PFSK-1 (cell line): ENCODE results near the gene PANK4.

ENCODE experiments used
- FOXP2 ChIP-seq: optimal IDR thresholded peaks from 2 replicates; pipeline ENCODE3; 2011; ENCODE audit warnings: borderline replicate concordance, control low read depth, inconsistent platforms; ENCODE audit not compliant: insufficient read depth; ENCODE audit errors: extremely low read length, extremely low read depth
- POLR2AphosphoS5 ChIP-seq: IDR thresholded peaks from 2 replicates; pipeline ENCODE4 v1.6.1; 2012; ENCODE audit warnings: low read depth, mild to moderate bottlenecking, control low read depth, low read length, moderate library complexity
- SIN3A ChIP-seq: IDR thresholded peaks from 2 replicates; pipeline ENCODE4 v1.6.1; 2012; ENCODE audit warnings: mild to moderate bottlenecking, low read length, moderate library complexity, borderline replicate concordance; ENCODE audit not compliant: insufficient read depth
- TAF1 ChIP-seq: IDR thresholded peaks from 2 replicates; pipeline ENCODE4 v1.6.1; 2012; ENCODE audit warnings: low read length, control low read depth, borderline replicate concordance; ENCODE audit not compliant: insufficient read depth
- TF ChIP-seq, protein P1 (sequence below), 2 experiments: IDR thresholded peaks; 2 replicates each; pipeline versions ENCODE4 v1.6.1 to v1.8.0; 2011 to 2012; ENCODE audit warnings: low read depth in 2 of 2, low read length in 2 of 2, control low read depth in 1 of 2, inconsistent platforms in 1 of 2, mild to moderate bottlenecking in 1 of 2, moderate library complexity in 1 of 2; ENCODE audit not compliant: insufficient read depth in 1 of 2

PANK4 gene

DNA sequence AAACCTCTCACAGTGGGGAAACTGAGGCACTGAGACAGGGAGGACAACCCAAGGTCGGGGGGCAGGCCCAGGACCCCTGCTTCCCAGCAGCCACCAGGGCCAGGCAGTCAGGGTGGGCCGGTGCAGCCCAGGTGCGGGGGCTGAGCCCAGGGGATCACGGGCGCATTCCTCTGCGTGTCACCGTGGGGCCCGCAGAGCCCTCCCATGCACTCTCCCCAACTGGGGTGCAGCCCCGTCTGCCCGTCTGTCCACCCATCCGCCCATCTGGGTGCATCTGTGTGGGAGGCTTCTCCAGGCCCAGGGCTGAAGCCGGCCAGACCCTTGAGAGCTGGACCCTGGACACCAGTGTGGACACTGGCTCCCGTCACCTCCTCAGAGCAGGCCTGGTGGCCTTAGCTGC lies 53.2 kb downstream of the PANK4 start:
- no peak for TF ChIP-seq SIN3A
- TF ChIP-seq, protein P1, sequence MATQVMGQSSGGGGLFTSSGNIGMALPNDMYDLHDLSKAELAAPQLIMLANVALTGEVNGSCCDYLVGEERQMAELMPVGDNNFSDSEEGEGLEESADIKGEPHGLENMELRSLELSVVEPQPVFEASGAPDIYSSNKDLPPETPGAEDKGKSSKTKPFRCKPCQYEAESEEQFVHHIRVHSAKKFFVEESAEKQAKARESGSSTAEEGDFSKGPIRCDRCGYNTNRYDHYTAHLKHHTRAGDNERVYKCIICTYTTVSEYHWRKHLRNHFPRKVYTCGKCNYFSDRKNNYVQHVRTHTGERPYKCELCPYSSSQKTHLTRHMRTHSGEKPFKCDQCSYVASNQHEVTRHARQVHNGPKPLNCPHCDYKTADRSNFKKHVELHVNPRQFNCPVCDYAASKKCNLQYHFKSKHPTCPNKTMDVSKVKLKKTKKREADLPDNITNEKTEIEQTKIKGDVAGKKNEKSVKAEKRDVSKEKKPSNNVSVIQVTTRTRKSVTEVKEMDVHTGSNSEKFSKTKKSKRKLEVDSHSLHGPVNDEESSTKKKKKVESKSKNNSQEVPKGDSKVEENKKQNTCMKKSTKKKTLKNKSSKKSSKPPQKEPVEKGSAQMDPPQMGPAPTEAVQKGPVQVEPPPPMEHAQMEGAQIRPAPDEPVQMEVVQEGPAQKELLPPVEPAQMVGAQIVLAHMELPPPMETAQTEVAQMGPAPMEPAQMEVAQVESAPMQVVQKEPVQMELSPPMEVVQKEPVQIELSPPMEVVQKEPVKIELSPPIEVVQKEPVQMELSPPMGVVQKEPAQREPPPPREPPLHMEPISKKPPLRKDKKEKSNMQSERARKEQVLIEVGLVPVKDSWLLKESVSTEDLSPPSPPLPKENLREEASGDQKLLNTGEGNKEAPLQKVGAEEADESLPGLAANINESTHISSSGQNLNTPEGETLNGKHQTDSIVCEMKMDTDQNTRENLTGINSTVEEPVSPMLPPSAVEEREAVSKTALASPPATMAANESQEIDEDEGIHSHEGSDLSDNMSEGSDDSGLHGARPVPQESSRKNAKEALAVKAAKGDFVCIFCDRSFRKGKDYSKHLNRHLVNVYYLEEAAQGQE (IDR thresholded peaks at IDR 0.05; ENCODE audit: insufficient read depth in 1 of 2, low read depth in 2 of 2, low read length in 2 of 2) = no peak
- no peak for TF ChIP-seq FOXP2
- TF ChIP-seq TAF1 = no peak
- no peak for TF ChIP-seq POLR2AphosphoS5

DNA sequence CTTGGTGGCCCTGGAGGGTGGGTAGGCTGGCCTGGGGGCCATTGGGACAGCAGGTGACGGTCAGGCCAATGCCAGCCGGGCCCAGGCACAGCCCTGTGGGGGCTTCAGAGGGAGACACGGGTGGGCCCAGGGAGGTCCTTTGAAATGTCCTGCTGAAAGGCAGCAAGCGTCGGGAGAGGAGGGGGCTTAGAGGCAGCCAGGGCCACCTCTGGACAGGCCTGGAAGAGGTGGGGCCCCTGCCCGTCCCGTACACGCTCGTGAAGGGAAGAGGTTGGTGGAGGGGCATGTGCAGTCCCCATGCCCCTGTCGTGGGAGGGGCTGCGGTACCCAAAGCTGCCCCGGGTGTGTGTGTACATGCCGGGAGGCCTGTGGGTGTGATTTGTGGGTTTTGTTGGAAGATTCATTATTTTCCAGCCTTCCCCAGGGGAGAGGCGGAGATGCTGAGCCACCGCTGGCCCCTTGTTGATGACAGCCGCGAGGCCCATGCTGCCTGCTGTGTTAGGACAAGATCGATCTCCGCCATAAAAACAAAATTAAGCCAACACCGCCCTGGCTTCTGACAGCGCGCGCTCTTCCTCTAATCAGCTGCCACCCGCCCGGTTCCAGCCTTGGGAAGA lies 53.7 kb downstream of the PANK4 start:
- TF ChIP-seq POLR2AphosphoS5 (no peak), SIN3A (no peak), FOXP2 (no peak), TAF1 (no peak)
- TF ChIP-seq, protein P1 (IDR thresholded peaks at IDR 0.05; ENCODE audit: insufficient read depth in 1 of 2, low read depth in 2 of 2, low read length in 2 of 2) = no peak

GRCh38 chr1:2472109-2472508 lies 54.3 kb downstream of the PANK4 start:
- no peak for TF ChIP-seq SIN3A
- no peak for TF ChIP-seq POLR2AphosphoS5
- no peak for TF ChIP-seq TAF1
- TF ChIP-seq, protein P1 (IDR thresholded peaks at IDR 0.05; ENCODE audit: insufficient read depth in 1 of 2, low read depth in 2 of 2, low read length in 2 of 2) = no peak
- TF ChIP-seq FOXP2 = no peak

- TF ChIP-seq FOXP2 = no peak
Observed at GRCh38 chr1:2471587-2472001, 54.8 kb downstream of the PANK4 start.

DNA sequence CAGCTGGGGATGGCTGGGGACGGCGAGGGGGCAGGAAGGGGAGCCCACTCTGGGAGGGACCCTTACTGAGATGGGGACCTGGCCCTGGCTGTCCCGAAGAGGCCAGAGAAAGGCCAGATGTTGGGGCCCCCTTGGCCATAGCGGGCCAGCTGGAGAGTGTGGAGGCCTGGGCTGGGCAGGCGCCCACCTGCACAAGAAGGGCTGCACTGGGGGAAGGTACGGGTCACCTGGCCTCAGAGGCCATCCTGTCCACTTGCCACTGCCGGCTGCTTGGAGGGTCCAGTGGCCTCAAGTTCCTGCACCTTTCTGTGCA lies 55.3 kb downstream of the PANK4 start:
- TF ChIP-seq, protein P1 (IDR thresholded peaks at IDR 0.05; ENCODE audit: insufficient read depth in 1 of 2, low read depth in 2 of 2, low read length in 2 of 2) = no peak
- no peak for TF ChIP-seq FOXP2
- TF ChIP-seq POLR2AphosphoS5 = no peak
- TF ChIP-seq TAF1 = no peak
